ENCODE results near the gene PARP11.

Gene PARP11

GRCh38 chr12:3884671-3885070 is 11.5 kb upstream of the PARP11 start:
- no peak for TF ChIP-seq CTCF (IDR thresholded peaks at IDR 0.05; ENCODE audit: low read depth, low read length)
- H3K4me3 ChIP-seq (ENCODE audit: low read depth, low read length) = no peak overlapping the region

- TF ChIP-seq CTCF (IDR thresholded peaks at IDR 0.05; ENCODE audit: low read depth, low read length) = no peak; the same call in 1 of the 2 replicates
- H3K4me3 ChIP-seq (ENCODE audit: low read depth, low read length) = no peak overlapping the region
Measured at GRCh38 chr12:3882896-3883564, 9.8 kb upstream of the PARP11 start.

GRCh38 chr12:3882406-3882805 is 9.2 kb upstream of the PARP11 start:
- no peak for TF ChIP-seq CTCF (IDR thresholded peaks at IDR 0.05; ENCODE audit: low read depth, low read length)
- H3K4me3 ChIP-seq (ENCODE audit: low read depth, low read length) = no peak overlapping the region

- H3K4me3 ChIP-seq (ENCODE audit: low read depth, low read length) = no peak overlapping the region
- no peak for TF ChIP-seq CTCF (IDR thresholded peaks at IDR 0.05; ENCODE audit: low read depth, low read length)
Measured at GRCh38 chr12:3881281-3881950, 8.2 kb upstream of the PARP11 start.

GRCh38 chr12:3879846-3880245 is 6.6 kb upstream of the PARP11 start:
- TF ChIP-seq CTCF (IDR thresholded peaks at IDR 0.05; ENCODE audit: low read depth, low read length) = no peak
- no peak overlapping the region for H3K4me3 ChIP-seq (ENCODE audit: low read depth, low read length)

GRCh38 chr12:3871356-3871755 is 1.8 kb downstream of the PARP11 start:
- H3K4me3 ChIP-seq (ENCODE audit: low read depth, low read length) = no peak overlapping the region
- no peak for TF ChIP-seq CTCF (IDR thresholded peaks at IDR 0.05; ENCODE audit: low read depth, low read length)

GRCh38 chr12:3869865-3870264 is 3.3 kb downstream of the PARP11 start:
- no peak for TF ChIP-seq CTCF (IDR thresholded peaks at IDR 0.05; ENCODE audit: low read depth, low read length)
- no peak overlapping the region for H3K4me3 ChIP-seq (ENCODE audit: low read depth, low read length)

All from WI38 (cell line).